GM23248 (cell line): Measurements from ENCODE around the gene NETO1. TPM values are rescaled to one million over a fixed set of nuclear protein-coding genes. Genes with fewer than 3 reads are reported as not detected.

Experiments
- DNase-seq: peaks from one replicate; pipeline ENCODE4 v3.0.0-alpha.2; 2015
- H2AFZ ChIP-seq: fragments of 200-600 bp; sonication (generic); 2 replicates; pipeline ENCODE4 v1.6.1; 2016; ENCODE audit warnings: antibody characterized with exemption
- H3F3A ChIP-seq: fragments of 200-600 bp; sonication (generic); 2 replicates; pipeline ENCODE4 v1.6.1; 2016; ENCODE audit warnings: mild to moderate bottlenecking, antibody characterized with exemption, mixed run types; ENCODE audit not compliant: insufficient read depth
- H3K27ac ChIP-seq: fragments of 200-600 bp; sonication (generic); 2 replicates; pipeline ENCODE4 v1.5.1; 2016; ENCODE audit warnings: mild to moderate bottlenecking
- H3K27me3 ChIP-seq: fragments of 200-600 bp; sonication (generic); replicated peaks from 2 replicates; pipeline ENCODE4 v1.6.1; 2016; ENCODE audit warnings: mild to moderate bottlenecking; ENCODE audit not compliant: insufficient read depth
- H3K36me3 ChIP-seq: fragments of 200-600 bp; sonication (generic); 2 replicates; pipeline ENCODE4 v1.6.1; 2016; ENCODE audit warnings: low read depth, mild to moderate bottlenecking
- H3K4me1 ChIP-seq: fragments of 200-600 bp; sonication (generic); 2 replicates; pipeline ENCODE4 v1.6.1; 2016; ENCODE audit warnings: mild to moderate bottlenecking; ENCODE audit not compliant: insufficient read depth
- H3K4me2 ChIP-seq: fragments of 200-600 bp; sonication (generic); one replicate; pipeline ENCODE4 v1.6.1; 2016; ENCODE audit warnings: mild to moderate bottlenecking; ENCODE audit not compliant: unreplicated experiment
- H3K4me3 ChIP-seq: fragments of 200-600 bp; sonication (generic); 2 replicates; pipeline ENCODE4 v1.5.1; 2016; ENCODE audit warnings: mild to moderate bottlenecking
- H3K79me2 ChIP-seq: fragments of 200-600 bp; sonication (generic); 2 replicates; pipeline ENCODE4 v1.6.1; 2016; ENCODE audit warnings: mild to moderate bottlenecking; ENCODE audit not compliant: insufficient read depth
- H3K9ac ChIP-seq: fragments of 200-600 bp; sonication (generic); 2 replicates; pipeline ENCODE4 v1.6.1; 2016; ENCODE audit warnings: mild to moderate bottlenecking
- H3K9me2 ChIP-seq: fragments of 200-600 bp; sonication (generic); 2 replicates; pipeline ENCODE4 v1.6.1; 2016; ENCODE audit warnings: mixed run types, mild to moderate bottlenecking, moderate library complexity; ENCODE audit not compliant: insufficient read depth
- H3K9me3 ChIP-seq: fragments of 200-600 bp; sonication (generic); one replicate; pipeline ENCODE4 v1.6.1; 2017; ENCODE audit warnings: low read depth
- H4K20me1 ChIP-seq: fragments of 200-600 bp; sonication (generic); 2 replicates; pipeline ENCODE4 v1.6.0; 2016; ENCODE audit not compliant: insufficient read depth
- EZH2 ChIP-seq: fragments of 200-600 bp; sonication (generic); IDR thresholded peaks from 2 replicates; pipeline ENCODE4 v1.6.1; 2018; ENCODE audit warnings: antibody characterized with exemption, mild to moderate bottlenecking; ENCODE audit not compliant: insufficient read depth, poor library complexity, severe bottlenecking
- EZH2phosphoT487 ChIP-seq: fragments of 200-600 bp; sonication (generic); IDR thresholded peaks from 2 replicates; pipeline ENCODE4 v1.6.1; 2018; ENCODE audit warnings: antibody characterized with exemption, moderate library complexity, mild to moderate bottlenecking, low read depth; ENCODE audit not compliant: insufficient read depth
- WGBS, 2 experiments: methylation state at CpG; one replicate each; pipeline ENCODE4 v1.1.6; 2015 to 2017; ENCODE audit warnings: low lambda C conversion rate in 2 of 2, low coverage in 1 of 2; ENCODE audit errors: missing lambda C conversion rate in 2 of 2; 5-methylcytosine and 5-hydroxymethylcytosine counted together
- in situ Hi-C: fragments of 300-500 bp; cut with MboI; formaldehyde crosslinking; loops from 2 replicates; pipeline ENCODE4 v1.15.0; 2020
- polyA plus RNA-seq: library from polyadenylated mRNA; unstranded; fragments of >200 nt; fragmentation: Nextera tagmentation; extraction: Ambion mirVana; gene quantifications from 2 replicates; pipeline ENCODE4 v1.2.1, GENCODE V29; 2016
- total RNA-seq: library from RNA; depleted of rRNA; stranded (reverse); fragments of >200 nt; shearing (Covaris generic); gene quantifications from 2 replicates; pipeline ENCODE4 v1.2.3, GENCODE V29; 2014

Gene NETO1
- total and polyA plus RNA-seq, 2 experiments from 2014 or later = not detected

- WGBS, 2 experiments = 25 to 29% methylated on average over 7 of the region's 7 CpGs
- Histone ChIP-seq H3K9me3 (no peaks in the 10 kb centered on the region), H3K4me3 (no peak overlapping the region), H3F3A (no peaks in the 10 kb centered on the region), H3K36me3 (no peaks in the 10 kb centered on the region), H3K9me2 (no peaks in the 10 kb centered on the region), H3K9ac (no peak overlapping the region), H3K27me3 (no peaks in the 10 kb centered on the region), H2AFZ (no peak overlapping the region), H3K79me2 (no peaks in the 10 kb centered on the region), H4K20me1 (no peaks in the 10 kb centered on the region), H3K27ac (no peak overlapping the region), H3K4me1 (no peaks in the 10 kb centered on the region), H3K4me2 (no peak overlapping the region)
- no peak for DNase-seq
- in situ Hi-C loops = no loop called here
- TF ChIP-seq EZH2phosphoT487 = no peak
- TF ChIP-seq EZH2 = no peak
Observed at GRCh38 chr18:72811047-72811446, 56.7 kb downstream of the NETO1 start.

- H4K20me1 ChIP-seq = no peaks in the 10 kb centered on the region
- in situ Hi-C loops = no loop called here
- 2 to 7% methylated on average over 2 of the region's 2 CpGs for WGBS, 2 experiments
Observed at GRCh38 chr18:72808680-72809079, 59.1 kb downstream of the NETO1 start.

GRCh38 chr18:72799106-72799505 lies 68.7 kb downstream of the NETO1 start:
- Histone ChIP-seq H4K20me1 (no peaks in the 10 kb centered on the region), H3K27ac (no peak overlapping the region), H3K4me3 (no peak overlapping the region), H3K36me3 (no peaks in the 10 kb centered on the region), H3K9me3 (no peaks in the 10 kb centered on the region), H3F3A (no peaks in the 10 kb centered on the region), H3K4me2 (no peak overlapping the region), H3K27me3 (no peaks in the 10 kb centered on the region), H3K4me1 (no peaks in the 10 kb centered on the region), H3K79me2 (no peaks in the 10 kb centered on the region), H2AFZ (no peak overlapping the region), H3K9ac (no peak overlapping the region), H3K9me2 (no peaks in the 10 kb centered on the region)
- in situ Hi-C loops = no loop called here
- DNase-seq = no peak
- 5 to 7% methylated on average over 3 of the region's 3 CpGs for WGBS, 2 experiments
- TF ChIP-seq EZH2phosphoT487 (no peak), EZH2 (no peak)

More at GRCh38 chr18:72808680-72809079, 59.1 kb downstream of the NETO1 start:
- no peak overlapping the region for H3K9ac ChIP-seq
- no peak for DNase-seq
- H3K79me2 ChIP-seq = no peaks in the 10 kb centered on the region
- no peaks in the 10 kb centered on the region for H3K9me2 ChIP-seq
- no peaks in the 10 kb centered on the region for H3K9me3 ChIP-seq
- H3K4me1 ChIP-seq = no peaks in the 10 kb centered on the region
- no peak overlapping the region for H3K4me2 ChIP-seq
- H3K4me3 ChIP-seq = no peak overlapping the region
- no peak overlapping the region for H2AFZ ChIP-seq
- no peaks in the 10 kb centered on the region for H3F3A ChIP-seq
- no peaks in the 10 kb centered on the region for H3K27me3 ChIP-seq
- H3K27ac ChIP-seq = no peak overlapping the region
- TF ChIP-seq EZH2phosphoT487 (no peak), EZH2 (no peak)
- no peaks in the 10 kb centered on the region for H3K36me3 ChIP-seq

- 27 to 37% methylated on average over 9 of the region's 9 CpGs for WGBS, 2 experiments
- Histone ChIP-seq H3F3A (no peaks in the 10 kb centered on the region), H3K36me3 (no peaks in the 10 kb centered on the region), H4K20me1 (no peaks in the 10 kb centered on the region), H3K27ac (no peak overlapping the region), H3K27me3 (no peaks in the 10 kb centered on the region), H3K9ac (no peak overlapping the region), H3K4me1 (no peaks in the 10 kb centered on the region), H3K4me2 (no peak overlapping the region), H3K9me2 (no peaks in the 10 kb centered on the region), H3K9me3 (no peaks in the 10 kb centered on the region), H2AFZ (no peak overlapping the region), H3K4me3 (no peak overlapping the region), H3K79me2 (no peaks in the 10 kb centered on the region)
- no peak for TF ChIP-seq EZH2
- TF ChIP-seq EZH2phosphoT487 = no peak
- DNase-seq = no peak
- in situ Hi-C loops = no loop called here
Observed at GRCh38 chr18:72783530-72783929, 84.3 kb downstream of the NETO1 start.

- Histone ChIP-seq H3K9me3 (no peaks in the 10 kb centered on the region), H4K20me1 (no peaks in the 10 kb centered on the region), H3K9ac (no peak overlapping the region), H3K4me3 (no peak overlapping the region), H3K27me3 (no peaks in the 10 kb centered on the region), H3K4me2 (no peak overlapping the region), H3K4me1 (no peaks in the 10 kb centered on the region), H3K27ac (no peak overlapping the region), H3F3A (no peaks in the 10 kb centered on the region), H3K36me3 (no peaks in the 10 kb centered on the region), H3K9me2 (no peaks in the 10 kb centered on the region), H3K79me2 (no peaks in the 10 kb centered on the region), H2AFZ (no peak overlapping the region)
- in situ Hi-C loops = loop anchor here (25.0 kb wide), 1 partner anchor 1562 kb away; no protein-coding TSS in a partner anchor
- TF ChIP-seq EZH2 (no peak), EZH2phosphoT487 (no peak)
- no peak for DNase-seq
- 28 to 48% methylated on average over 2 of the region's 2 CpGs for WGBS, 2 experiments
Observed at GRCh38 chr18:72774914-72775313, 92.9 kb downstream of the NETO1 start.
